ENCODE results near the gene CBR3.

Gene CBR3

GRCh38 chr21:36156339-36156814, 21.5 kb downstream of the CBR3 start:
- DNase-seq (ENCODE audit: low spot score): peak; percentile 100

- no peak for DNase-seq (ENCODE audit: low spot score)
Observed at GRCh38 chr21:36156815-36157670, 22.2 kb downstream of the CBR3 start, which contains the start of gene DOP1B. Gene DOP1B (plus strand): TSS chr21:36156824. CDS start chr21:36164734, 7,910 bp downstream.

GRCh38 chr21:36159356-36159921, 24.6 kb downstream of the CBR3 start:
- no peak for DNase-seq (ENCODE audit: low spot score)

- DNase-seq (ENCODE audit: low spot score): no peak
Observed at GRCh38 chr21:36160850-36161178, 25.9 kb downstream of the CBR3 start.

- DNase-seq (ENCODE audit: low spot score): no peak
Observed at GRCh38 chr21:36162631-36163030, 27.8 kb downstream of the CBR3 start.

GRCh38 chr21:36163750-36164741, 29.2 kb downstream of the CBR3 start:
- DNase-seq (ENCODE audit: low spot score): no peak

- no peak for DNase-seq (ENCODE audit: low spot score)
Observed at GRCh38 chr21:36165356-36165755, 30.5 kb downstream of the CBR3 start.

GRCh38 chr21:36166705-36167104, 31.8 kb downstream of the CBR3 start:
- no peak for DNase-seq (ENCODE audit: low spot score)

GRCh38 chr21:36167541-36167940, 32.7 kb downstream of the CBR3 start:
- no peak for DNase-seq (ENCODE audit: low spot score)

- no peak for DNase-seq (ENCODE audit: low spot score)
Observed at GRCh38 chr21:36169470-36170128, 34.7 kb downstream of the CBR3 start.

- no peak for DNase-seq (ENCODE audit: low spot score)
Observed at GRCh38 chr21:36170823-36171222, 35.9 kb downstream of the CBR3 start.

GRCh38 chr21:36171336-36171735, 36.5 kb downstream of the CBR3 start:
- DNase-seq (ENCODE audit: low spot score): no peak

- no peak for DNase-seq (ENCODE audit: low spot score)
Observed at GRCh38 chr21:36171741-36172331, 37.0 kb downstream of the CBR3 start.

- DNase-seq (ENCODE audit: low spot score): no peak
Observed at GRCh38 chr21:36174780-36175179, 39.9 kb downstream of the CBR3 start.

GRCh38 chr21:36175771-36176565, 41.1 kb downstream of the CBR3 start:
- no peak for DNase-seq (ENCODE audit: low spot score)

GRCh38 chr21:36178349-36178748, 43.5 kb downstream of the CBR3 start:
- no peak for DNase-seq (ENCODE audit: low spot score)

- no peak for DNase-seq (ENCODE audit: low spot score)
Observed at GRCh38 chr21:36179145-36179544, 44.3 kb downstream of the CBR3 start.

- DNase-seq (ENCODE audit: low spot score): no peak
Observed at GRCh38 chr21:36180963-36181362, 46.1 kb downstream of the CBR3 start.

- DNase-seq (ENCODE audit: low spot score): no peak
Observed at GRCh38 chr21:36183144-36183795, 48.4 kb downstream of the CBR3 start.

GRCh38 chr21:36184545-36184944, 49.7 kb downstream of the CBR3 start:
- no peak for DNase-seq (ENCODE audit: low spot score)
